Endothelial cell of umbilical vein (primary cell): Measurements from ENCODE around the gene CALD1.

Experiments used
- EZH2 ChIP-seq: IDR thresholded peaks from 2 replicates; pipeline ENCODE4 v1.6.1; 2012; ENCODE audit warnings: borderline replicate concordance, low read depth, mild to moderate bottlenecking, moderate library complexity, low read length, inconsistent platforms; ENCODE audit not compliant: severe bottlenecking
- POLR2A ChIP-seq: IDR thresholded peaks from 2 replicates; pipeline ENCODE4 v1.6.1; 2012; ENCODE audit warnings: low read depth, mild to moderate bottlenecking, control low read depth, low read length
- POLR2AphosphoS5 ChIP-seq: IDR thresholded peaks from 2 replicates; pipeline ENCODE4 v1.6.1; 2012; ENCODE audit warnings: low read depth, mild to moderate bottlenecking, control low read depth, low read length, moderate library complexity; ENCODE audit not compliant: insufficient read depth
- TF ChIP-seq, protein P1 (sequence below), 2 donors: IDR thresholded peaks; 1 replicate in 1 of 2; 2 replicates in 1 of 2; pipeline ENCODE4 v1.5.1; 2011; ENCODE audit warnings: low read length in 2 of 2, mild to moderate bottlenecking in 2 of 2, moderate library complexity in 2 of 2, control low read depth in 1 of 2, inconsistent platforms in 1 of 2, low read depth in 1 of 2; ENCODE audit not compliant: insufficient read depth in 1 of 2; ENCODE audit errors: extremely low read depth in 1 of 2
- TF ChIP-seq, protein P2 (sequence below): IDR thresholded peaks from 2 replicates; pipeline ENCODE4 v1.6.1; 2011; ENCODE audit not compliant: insufficient read depth, insufficient read length

DNA sequence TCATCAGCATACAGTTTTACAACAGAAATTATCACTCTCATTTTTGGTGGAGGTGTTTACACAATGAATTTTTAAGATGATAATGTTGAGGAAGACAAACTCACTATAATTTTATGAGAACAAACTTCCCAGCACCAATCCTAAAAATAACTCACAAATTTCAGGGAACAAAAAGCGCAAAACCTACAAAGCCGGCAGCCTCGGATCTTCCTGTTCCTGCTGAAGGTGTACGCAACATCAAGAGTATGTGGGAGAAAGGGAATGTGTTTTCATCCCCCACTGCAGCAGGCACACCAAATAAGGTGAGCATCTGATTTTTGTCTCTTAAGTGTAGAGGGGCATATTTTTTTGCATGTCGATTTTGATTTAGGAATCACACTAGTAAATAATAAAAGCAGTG lies 180.4 kb downstream of the CALD1 start:
- TF ChIP-seq, protein P1, sequence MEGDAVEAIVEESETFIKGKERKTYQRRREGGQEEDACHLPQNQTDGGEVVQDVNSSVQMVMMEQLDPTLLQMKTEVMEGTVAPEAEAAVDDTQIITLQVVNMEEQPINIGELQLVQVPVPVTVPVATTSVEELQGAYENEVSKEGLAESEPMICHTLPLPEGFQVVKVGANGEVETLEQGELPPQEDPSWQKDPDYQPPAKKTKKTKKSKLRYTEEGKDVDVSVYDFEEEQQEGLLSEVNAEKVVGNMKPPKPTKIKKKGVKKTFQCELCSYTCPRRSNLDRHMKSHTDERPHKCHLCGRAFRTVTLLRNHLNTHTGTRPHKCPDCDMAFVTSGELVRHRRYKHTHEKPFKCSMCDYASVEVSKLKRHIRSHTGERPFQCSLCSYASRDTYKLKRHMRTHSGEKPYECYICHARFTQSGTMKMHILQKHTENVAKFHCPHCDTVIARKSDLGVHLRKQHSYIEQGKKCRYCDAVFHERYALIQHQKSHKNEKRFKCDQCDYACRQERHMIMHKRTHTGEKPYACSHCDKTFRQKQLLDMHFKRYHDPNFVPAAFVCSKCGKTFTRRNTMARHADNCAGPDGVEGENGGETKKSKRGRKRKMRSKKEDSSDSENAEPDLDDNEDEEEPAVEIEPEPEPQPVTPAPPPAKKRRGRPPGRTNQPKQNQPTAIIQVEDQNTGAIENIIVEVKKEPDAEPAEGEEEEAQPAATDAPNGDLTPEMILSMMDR (IDR thresholded peaks at IDR 0.05; ENCODE audit: extremely low read depth in 1 of 2, insufficient read depth in 1 of 2, low read depth in 1 of 2, low read length in 2 of 2): no peak
- no peak for TF ChIP-seq POLR2A
- no peak for TF ChIP-seq EZH2
- TF ChIP-seq, protein P2, sequence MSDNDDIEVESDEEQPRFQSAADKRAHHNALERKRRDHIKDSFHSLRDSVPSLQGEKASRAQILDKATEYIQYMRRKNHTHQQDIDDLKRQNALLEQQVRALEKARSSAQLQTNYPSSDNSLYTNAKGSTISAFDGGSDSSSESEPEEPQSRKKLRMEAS: no peak
- no peak for TF ChIP-seq POLR2AphosphoS5
